ENCODE results near the gene GOLGB1.
"Not testable (repeated sequence)": the region's sequence is repeated elsewhere in the genome, so short reads cannot be mapped to it uniquely, and the experiment has no call there.

Gene GOLGB1

GRCh38 chr3:121692010-121692699 lies 57.4 kb downstream of the GOLGB1 start:
- in situ Hi-C loops (cut with MboI; ENCODE audit: low pct_unique_long_range_greater_than_20kb, low sequenced_read_pairs, unreplicated experiment): no loop called here
- no peak for DNase-seq (ENCODE audit: low spot score)
- TF ChIP-seq CTCF (IDR thresholded peaks at IDR 0.05; ENCODE audit: extremely low read depth, insufficient read depth, missing control alignments): no peak

GRCh38 chr3:121690777-121691405 lies 58.6 kb downstream of the GOLGB1 start:
- no peak for TF ChIP-seq CTCF (IDR thresholded peaks at IDR 0.05; ENCODE audit: extremely low read depth, insufficient read depth, missing control alignments)
- peak; percentile 38 for DNase-seq (ENCODE audit: low spot score)
- in situ Hi-C loops (cut with MboI; ENCODE audit: low pct_unique_long_range_greater_than_20kb, low sequenced_read_pairs, unreplicated experiment): no loop called here

- DNase-seq (ENCODE audit: low spot score); in situ Hi-C loops (cut with MboI; ENCODE audit: low pct_unique_long_range_greater_than_20kb, low sequenced_read_pairs, unreplicated experiment): not testable (repeated sequence)
Measured at GRCh38 chr3:121688747-121689146, 60.8 kb downstream of the GOLGB1 start.

- no peak for TF ChIP-seq CTCF (IDR thresholded peaks at IDR 0.05; ENCODE audit: extremely low read depth, insufficient read depth, missing control alignments)
- no peak for DNase-seq (ENCODE audit: low spot score)
- in situ Hi-C loops (cut with MboI; ENCODE audit: low pct_unique_long_range_greater_than_20kb, low sequenced_read_pairs, unreplicated experiment): no loop called here
Measured at GRCh38 chr3:121681792-121682191, 67.7 kb downstream of the GOLGB1 start.

- in situ Hi-C loops (cut with MboI; ENCODE audit: low pct_unique_long_range_greater_than_20kb, low sequenced_read_pairs, unreplicated experiment): no loop called here
- DNase-seq (ENCODE audit: low spot score): no peak
- no peak for TF ChIP-seq CTCF (IDR thresholded peaks at IDR 0.05; ENCODE audit: extremely low read depth, insufficient read depth, missing control alignments)
Measured at GRCh38 chr3:121677141-121677540, 72.4 kb downstream of the GOLGB1 start.

- no peak for TF ChIP-seq CTCF (IDR thresholded peaks at IDR 0.05; ENCODE audit: extremely low read depth, insufficient read depth, missing control alignments)
- no peak for DNase-seq (ENCODE audit: low spot score)
- in situ Hi-C loops (cut with MboI; ENCODE audit: low pct_unique_long_range_greater_than_20kb, low sequenced_read_pairs, unreplicated experiment): no loop called here
Measured at GRCh38 chr3:121670676-121671075, 78.9 kb downstream of the GOLGB1 start.

- in situ Hi-C loops (cut with MboI; ENCODE audit: low pct_unique_long_range_greater_than_20kb, low sequenced_read_pairs, unreplicated experiment): no loop called here
- no peak for DNase-seq (ENCODE audit: low spot score)
- no peak for TF ChIP-seq CTCF (IDR thresholded peaks at IDR 0.05; ENCODE audit: extremely low read depth, insufficient read depth, missing control alignments)
Measured at GRCh38 chr3:121667333-121667732, 82.2 kb downstream of the GOLGB1 start.

Data from GM13977 (cell line).